ENCODE results near the gene BLMH. TPM values are rescaled to one million over a fixed set of nuclear protein-coding genes. Genes with fewer than 3 reads are reported as not detected.

BLMH gene
- total and polyA plus RNA-seq, 9 of the 15 experiments (the other 6 are each of a cell fraction or from before 2014, with no cell fraction given): 26.0 to 118 (median 67.3) TPM

- H3K79me2 ChIP-seq (ENCODE audit: control insufficient read depth, insufficient read depth, low read length): no peaks in the 10 kb centered on the region
Observed at GRCh38 chr17:30243002-30243401, 48.7 kb downstream of the BLMH start.

More at GRCh38 chr17:30243002-30243401, 48.7 kb downstream of the BLMH start:
- FAIRE-seq: no peak
- Histone ChIP-seq H3K9me1 (ENCODE audit: control insufficient read depth, insufficient read depth, low read length) (peaks cover 4% of the 10 kb centered on the region), H3K9ac (ENCODE audit: insufficient read depth in 1 of 2, low read depth in 2 of 2, low read length in 2 of 2) (no peak overlapping the region), H2AFZ (ENCODE audit: low read depth, low read length) (no peak overlapping the region), H3K36me3 (ENCODE audit: control insufficient read depth, insufficient read depth, low read length) (peaks cover 17% of the 10 kb centered on the region; the same call in 2 of the 3 replicates), H3K27me3 (ENCODE audit: control insufficient read depth in 2 of 2, insufficient read depth in 2 of 2, low read length in 2 of 2) (peaks cover 0 to 8% of the 10 kb centered on the region in 2 experiments; a peak in 3 of 5 replicates), H4K20me1 (replicated peaks; ENCODE audit: control insufficient read depth, insufficient read depth, low read length) (no peaks in the 10 kb centered on the region), H3K27ac (ENCODE audit: extremely low read depth, low read depth, low read length) (no peak overlapping the region), H3K9me3 (replicated peaks; ENCODE audit: control insufficient read depth, insufficient read depth, low read depth, low read length) (no peaks in the 10 kb centered on the region), H3K4me2 (ENCODE audit: insufficient read depth, low read length) (no peak overlapping the region), H3K4me1 (replicated peaks in 1 of 2; ENCODE audit: control insufficient read depth in 2 of 2, insufficient read depth in 2 of 2, low read length in 2 of 2) (peaks cover 5 to 9% of the 10 kb centered on the region in 2 experiments; a peak in 4 of 5 replicates), H3K4me3 (no peak overlapping the region)
- BruUV-seq (replicated peaks): no TSS peak
- intact Hi-C loops (cut with micrococcal nuclease): no loop called here
- no peak for DNase-seq (ENCODE audit: extremely low read depth in 1 of 4, low spot score in 3 of 4)
- ChIA-PET CTCF (ENCODE audit: low intra/inter-chr PET ratio) (no interaction called here), POLR2A (interaction anchor here (0.8 kb wide), 1 partner anchor 21 kb away, joined by 4 read pairs; no protein-coding TSS in a partner anchor)
- no peak for ATAC-seq
- in situ Hi-C loops (cut with MboI): no loop called here
- 46% methylated on average over 4 of the region's 4 CpGs for WGBS (ENCODE audit: insufficient coverage, low coverage, missing lambda C conversion rate)
- TF ChIP-seq ZNF76 (CRISPR knock-in tag; IDR thresholded peaks at IDR 0.05; ENCODE audit: borderline replicate concordance): no peak
- TF ChIP-seq HEY1 (CRISPR knock-in tag; IDR thresholded peaks at IDR 0.05; ENCODE audit: borderline replicate concordance): no peak
- no peak for TF ChIP-seq U2AF1 (optimal IDR thresholded peaks at IDR 0.05; ENCODE audit: low read depth, low read length)
- TF ChIP-seq ZNF512 (tag; IDR thresholded peaks at IDR 0.05): no peak
- no peak for TF ChIP-seq FOXJ2 (tag; IDR thresholded peaks at IDR 0.05)
- no peak for TF ChIP-seq ARID3B (CRISPR knock-in tag; IDR thresholded peaks at IDR 0.05; ENCODE audit: borderline replicate concordance)
- TF ChIP-seq CBX1 (IDR thresholded peaks at IDR 0.05; ENCODE audit: low read depth): no peak
- TF ChIP-seq NR2F6 (CRISPR knock-in tag; IDR thresholded peaks at IDR 0.05): no peak
- no peak for TF ChIP-seq SAP30 (IDR thresholded peaks at IDR 0.05; ENCODE audit: borderline replicate concordance, insufficient read depth, low read depth, low read length, poor library complexity, severe bottlenecking)
- no peak for TF ChIP-seq ZNF639 (CRISPR knock-in tag; conservative IDR thresholded peaks at IDR 0.05 in 1 of 2, IDR thresholded peaks at IDR 0.05 in 1 of 2)
- TF ChIP-seq ARID3A (IDR thresholded peaks at IDR 0.05; ENCODE audit: borderline replicate concordance, low read depth, low read length): no peak
- no peak for TF ChIP-seq MTA2 (IDR thresholded peaks at IDR 0.05; ENCODE audit: low read depth)

Data from K562 (cell line).